Activated CD4-positive, alpha-beta T cell treated with anti-CD3 and anti-CD28 coated beads, Interleukin-2, Interleukin-6, amounts not matched to agents 100 ng/mL and 50 ng/mL, durations not matched to agents 16 hours and 8 hours (primary cell): ENCODE data around the gene LGI2.

ENCODE experiments used
- DNase-seq: peaks from one replicate; pipeline ENCODE4 v3.0.0-alpha.2; 2020

LGI2 gene

GRCh38 chr4:24956763-24957162, 74.0 kb downstream of the LGI2 start:
- no peak for DNase-seq

GRCh38 chr4:24956091-24956490, 74.7 kb downstream of the LGI2 start:
- no peak for DNase-seq

- DNase-seq = no peak
These were observed 78.1 kb downstream of the LGI2 start for GRCh38 chr4:24952667-24953066.

GRCh38 chr4:24949970-24950369, 80.8 kb downstream of the LGI2 start:
- no peak for DNase-seq
